Activated naive CD4-positive, alpha-beta T cell treated with anti-CD3 and anti-CD28 coated beads, Interleukin-2, amount 10 ng/mL, durations not matched to agents 7 days and 5 days (primary cell): ENCODE data around the gene POU3F2.
A peak's percentile ranks its signal among the peaks of the same experiment; 100 is the strongest.

ENCODE experiments used
- CTCF ChIA-PET: fragments of 350-600 bp; sonication (Branson Sonifier 250); formaldehyde crosslinking; loops from one replicate; lab custom pipeline; 2021; ENCODE audit warnings: antibody characterized with exemption; lab: Charles Lee
- DNase-seq: peaks from one replicate; pipeline ENCODE4 v3.0.0-alpha.2; 2020
- H3K27ac Mint-ChIP-seq: one replicate; pipeline ENCODE4 v1.8.0; 2021; ENCODE audit warnings: mild to moderate bottlenecking, moderate library complexity, mixed read lengths
- H3K27me3 Mint-ChIP-seq: one replicate; pipeline ENCODE4 v1.8.0; 2021; ENCODE audit warnings: mild to moderate bottlenecking, mixed read lengths
- H3K36me3 Mint-ChIP-seq: one replicate; pipeline ENCODE4 v1.8.0; 2021; ENCODE audit warnings: mixed read lengths
- H3K4me1 Mint-ChIP-seq: one replicate; pipeline ENCODE4 v1.8.0; 2021; ENCODE audit warnings: mixed read lengths
- H3K4me3 Mint-ChIP-seq: one replicate; pipeline ENCODE4 v1.8.0; 2021; ENCODE audit warnings: mild to moderate bottlenecking, moderate library complexity, mixed read lengths
- H3K9me3 Mint-ChIP-seq: one replicate; pipeline ENCODE4 v1.8.0; 2021; ENCODE audit warnings: mixed read lengths

Gene POU3F2

GRCh38 chr6:98844244-98845210 is 10.2 kb downstream of the POU3F2 start:
- Mint-ChIP-seq H3K4me1 (peaks cover 17% of the 10 kb centered on the region), H3K4me3 (no peak overlapping the region)
- DNase-seq: no peak

DNA sequence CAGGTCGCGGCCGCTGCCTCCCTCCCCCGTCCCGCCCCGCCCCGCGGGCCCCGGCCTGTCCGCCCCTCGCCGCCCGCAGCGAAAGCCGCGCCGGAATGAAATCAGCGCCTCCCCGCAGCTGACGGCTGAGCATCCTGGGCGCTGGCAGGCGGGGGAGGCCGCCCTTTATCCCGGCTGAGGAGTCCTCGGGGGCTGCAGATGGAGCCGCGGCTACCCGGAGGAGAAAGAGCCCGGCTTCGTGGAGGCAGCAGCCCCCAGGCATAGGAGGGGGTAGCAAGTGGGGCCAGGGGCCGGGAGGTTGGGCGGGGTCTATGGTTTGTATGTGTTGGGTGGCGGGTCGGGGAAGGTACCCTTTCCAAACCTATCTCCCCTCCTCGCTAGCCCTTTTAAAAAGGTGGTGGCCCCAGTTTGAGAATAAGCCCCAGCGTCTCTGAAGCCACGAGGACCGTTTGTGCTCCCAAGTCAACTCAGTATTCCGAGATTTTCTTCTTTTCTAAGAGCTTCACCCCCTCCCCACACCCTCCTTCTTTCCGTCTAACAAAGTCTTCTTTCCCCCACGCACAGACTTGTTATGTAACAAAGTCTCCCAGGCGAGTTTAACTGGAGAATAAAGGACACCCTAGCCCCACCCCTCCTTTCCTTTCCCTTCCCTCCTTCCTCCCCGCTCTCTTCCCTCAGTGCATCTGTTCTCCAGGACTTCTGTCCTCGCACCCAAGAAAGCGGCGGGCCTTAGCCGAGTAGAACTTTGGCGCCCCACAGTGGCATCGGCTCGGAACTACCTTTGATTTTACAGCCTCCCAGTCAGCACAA is 11.0 kb downstream of the POU3F2 start:
- no peaks in the 10 kb centered on the region for H3K9me3 Mint-ChIP-seq
- peak overlapping the region; percentile 79 for H3K27ac Mint-ChIP-seq
- CTCF ChIA-PET: interaction anchor here (0.9 to 1.3 kb wide), 3 partner anchors 10 to 1348 kb away, joined by 3 to 6 read pairs (median 4); no protein-coding TSS in a partner anchor
- peaks cover 98% of the 10 kb centered on the region for H3K27me3 Mint-ChIP-seq
- H3K4me3 Mint-ChIP-seq: peak overlapping the region; percentile 33
- peak; percentile 78 for DNase-seq
- peaks cover 17% of the 10 kb centered on the region for H3K4me1 Mint-ChIP-seq
- H3K36me3 Mint-ChIP-seq: peaks cover 4% of the 10 kb centered on the region

More at GRCh38 chr6:98844244-98845210, 10.2 kb downstream of the POU3F2 start:
- H3K36me3 Mint-ChIP-seq: peaks cover 4% of the 10 kb centered on the region
- no peaks in the 10 kb centered on the region for H3K9me3 Mint-ChIP-seq
- peaks cover 99% of the 10 kb centered on the region for H3K27me3 Mint-ChIP-seq
- H3K27ac Mint-ChIP-seq: peak overlapping the region; percentile 53
- CTCF ChIA-PET: interaction anchor here (1.0 to 1.3 kb wide), 3 partner anchors 9 to 1348 kb away, joined by 3 to 6 read pairs (median 3); no protein-coding TSS in a partner anchor

GRCh38 chr6:98846021-98846380 is 11.6 kb downstream of the POU3F2 start:
- Mint-ChIP-seq H3K36me3 (peaks cover 4% of the 10 kb centered on the region), H3K4me3 (no peak overlapping the region), H3K27me3 (peaks cover 92% of the 10 kb centered on the region), H3K9me3 (no peaks in the 10 kb centered on the region), H3K4me1 (peaks cover 17% of the 10 kb centered on the region), H3K27ac (no peak overlapping the region)
- no peak for DNase-seq
- CTCF ChIA-PET: interaction anchor here (0.9 to 1.3 kb wide), 3 partner anchors 10 to 273 kb away, joined by 4 to 6 read pairs (median 5); no protein-coding TSS in a partner anchor

DNA sequence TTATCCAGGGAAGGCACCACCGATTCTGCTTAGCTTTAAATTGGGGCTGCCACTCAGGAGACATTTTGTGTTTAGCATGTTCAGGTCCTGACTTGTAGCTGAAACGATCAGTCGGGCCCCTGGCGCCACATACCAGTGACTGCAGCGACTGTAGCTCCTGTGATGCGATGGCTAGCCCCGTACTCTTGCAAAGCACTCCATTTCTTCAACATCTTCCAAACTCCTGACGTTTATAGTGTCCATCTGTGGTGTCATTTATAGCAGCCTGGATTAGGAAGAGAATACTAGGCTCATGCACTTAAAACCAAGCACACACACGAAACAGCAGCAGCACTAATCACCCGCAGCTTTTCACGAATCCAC is 13.0 kb downstream of the POU3F2 start:
- H3K4me1 Mint-ChIP-seq: peaks cover 17% of the 10 kb centered on the region
- H3K27ac Mint-ChIP-seq: no peak overlapping the region
- no peaks in the 10 kb centered on the region for H3K9me3 Mint-ChIP-seq
- peaks cover 79% of the 10 kb centered on the region for H3K27me3 Mint-ChIP-seq
- DNase-seq: no peak
- no peak overlapping the region for H3K4me3 Mint-ChIP-seq
- H3K36me3 Mint-ChIP-seq: peaks cover 4% of the 10 kb centered on the region
- CTCF ChIA-PET: interaction anchor here (0.9 to 1.4 kb wide), 3 partner anchors 19 to 272 kb away, joined by 3 to 7 read pairs (median 3); no protein-coding TSS in a partner anchor

DNA sequence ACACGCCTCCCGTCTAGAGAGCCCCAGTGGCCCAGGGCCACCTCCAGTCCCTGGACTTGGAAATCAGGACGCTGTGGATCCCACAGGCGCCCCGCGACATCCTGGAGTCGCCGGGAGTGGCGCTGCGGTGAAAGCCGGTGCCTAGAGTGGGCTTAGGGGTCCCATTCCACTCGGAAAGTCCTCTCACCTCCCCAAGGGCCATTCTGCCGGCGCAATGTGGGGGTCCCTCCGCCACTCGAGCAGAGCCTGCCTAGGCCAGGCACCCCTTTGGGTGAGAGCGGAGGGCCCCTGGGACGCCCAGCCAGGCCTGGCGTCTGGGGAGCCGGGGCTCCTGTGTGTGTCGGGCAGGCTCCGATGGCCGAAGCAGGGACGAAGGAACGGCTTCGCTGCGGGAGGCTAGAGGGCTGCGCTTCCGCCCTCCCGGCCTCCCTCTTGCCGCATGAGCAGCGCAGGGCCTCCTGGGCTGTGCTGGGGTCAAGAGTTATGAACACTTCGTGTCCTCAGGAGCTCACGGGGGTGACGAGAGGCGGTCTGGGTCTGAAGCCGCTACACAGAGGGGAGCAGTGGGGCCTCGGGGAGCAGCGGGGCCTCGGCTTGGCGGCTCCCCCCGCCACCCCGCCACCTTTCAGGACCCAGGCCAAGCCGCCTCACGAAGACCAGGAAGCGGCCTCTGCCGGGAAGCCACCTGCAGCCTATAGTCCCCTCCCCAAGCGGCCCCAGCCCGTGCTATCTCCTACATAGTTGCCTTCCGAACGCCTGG is 13.6 kb downstream of the POU3F2 start:
- peaks cover 73% of the 10 kb centered on the region for H3K27me3 Mint-ChIP-seq
- DNase-seq: no peak
- peaks cover under 1% of the 10 kb centered on the region for H3K36me3 Mint-ChIP-seq
- peaks cover 15% of the 10 kb centered on the region for H3K4me1 Mint-ChIP-seq
- H3K9me3 Mint-ChIP-seq: no peaks in the 10 kb centered on the region
- CTCF ChIA-PET: interaction anchor here (0.9 to 1.4 kb wide), 3 partner anchors 19 to 271 kb away, joined by 3 to 7 read pairs (median 3); no protein-coding TSS in a partner anchor
- H3K27ac Mint-ChIP-seq: no peak overlapping the region
- H3K4me3 Mint-ChIP-seq: no peak overlapping the region

- Mint-ChIP-seq H3K4me1 (peaks cover 15% of the 10 kb centered on the region), H3K4me3 (no peak overlapping the region), H3K36me3 (no peaks in the 10 kb centered on the region), H3K9me3 (no peaks in the 10 kb centered on the region), H3K27me3 (peaks cover 66% of the 10 kb centered on the region), H3K27ac (no peak overlapping the region)
- CTCF ChIA-PET: no interaction called here
- DNase-seq: no peak
Observed at GRCh38 chr6:98848539-98849242, 14.3 kb downstream of the POU3F2 start.

DNA sequence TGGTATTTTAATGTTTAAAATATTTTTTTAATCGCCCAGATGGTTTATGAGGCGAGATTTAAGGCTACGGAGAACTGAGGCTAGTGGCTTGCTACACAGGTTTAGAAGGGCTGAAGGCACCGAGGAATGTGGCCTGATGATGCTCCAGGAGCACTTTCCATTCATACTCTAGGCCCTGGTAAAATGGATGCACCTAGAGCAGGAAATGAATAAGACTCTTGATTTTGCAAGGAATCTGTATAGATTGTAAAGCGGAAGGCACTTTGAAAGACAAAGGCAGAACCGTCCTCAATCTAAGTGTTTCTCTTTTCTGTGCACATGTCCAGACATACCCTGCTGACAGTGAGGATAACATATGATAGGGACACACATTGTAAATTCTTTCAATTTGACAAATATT is 30.1 kb downstream of the POU3F2 start:
- H3K27me3 Mint-ChIP-seq: no peaks in the 10 kb centered on the region
- DNase-seq: no peak
- H3K27ac Mint-ChIP-seq: no peak overlapping the region
- H3K4me1 Mint-ChIP-seq: no peaks in the 10 kb centered on the region
- H3K9me3 Mint-ChIP-seq: no peaks in the 10 kb centered on the region
- peaks cover 6% of the 10 kb centered on the region for H3K36me3 Mint-ChIP-seq
- CTCF ChIA-PET: no interaction called here
- H3K4me3 Mint-ChIP-seq: no peak overlapping the region

DNA sequence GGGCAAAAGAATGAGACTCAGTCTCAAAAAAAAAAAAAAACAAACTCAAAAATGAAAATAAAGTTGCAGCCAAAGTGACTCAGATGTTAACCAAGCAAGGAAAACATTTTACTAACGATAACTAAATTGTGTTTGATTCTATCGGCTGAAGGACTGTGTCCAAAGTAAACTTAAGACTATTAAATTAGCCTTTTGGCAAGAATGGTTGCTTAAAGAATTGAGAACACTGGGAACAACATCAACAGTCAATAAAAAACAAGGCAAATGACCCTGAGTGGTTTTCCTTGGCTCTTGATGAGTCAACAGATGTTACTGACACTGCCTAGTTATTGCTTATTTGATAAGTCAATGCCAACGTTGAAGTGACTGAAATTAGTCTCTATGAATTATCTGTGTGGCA is 36.7 kb downstream of the POU3F2 start:
- H3K36me3 Mint-ChIP-seq: peaks cover 7% of the 10 kb centered on the region

DNA sequence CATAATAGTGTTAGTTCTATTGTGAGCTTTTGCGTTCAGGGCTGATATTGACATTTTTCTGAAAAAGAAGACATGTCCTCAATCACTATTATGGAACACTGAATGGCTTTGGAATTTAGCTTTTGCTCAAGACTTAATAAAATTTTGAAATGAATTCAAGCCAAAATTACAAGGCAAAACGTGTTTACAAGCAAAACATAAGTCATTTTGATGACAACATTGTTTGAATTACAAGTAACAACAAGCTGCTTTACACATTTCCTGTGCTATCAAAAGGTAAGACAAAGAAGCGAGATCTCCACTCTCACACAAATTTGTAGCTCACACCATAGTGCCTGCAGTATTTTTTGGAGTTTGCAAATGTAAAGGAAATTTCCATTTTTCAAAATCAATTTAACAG is 37.4 kb downstream of the POU3F2 start:
- no peak for DNase-seq
- no peak overlapping the region for H3K27ac Mint-ChIP-seq
- no peaks in the 10 kb centered on the region for H3K4me1 Mint-ChIP-seq
- no peak overlapping the region for H3K4me3 Mint-ChIP-seq
- peaks cover 7% of the 10 kb centered on the region for H3K36me3 Mint-ChIP-seq
- H3K9me3 Mint-ChIP-seq: no peaks in the 10 kb centered on the region
- CTCF ChIA-PET: no interaction called here
- H3K27me3 Mint-ChIP-seq: no peaks in the 10 kb centered on the region

More for the DNA sequence above, 36.7 kb downstream of the POU3F2 start:
- CTCF ChIA-PET: no interaction called here
- H3K4me3 Mint-ChIP-seq: no peak overlapping the region
- H3K27me3 Mint-ChIP-seq: no peaks in the 10 kb centered on the region
- no peaks in the 10 kb centered on the region for H3K9me3 Mint-ChIP-seq
- H3K27ac Mint-ChIP-seq: no peak overlapping the region
- H3K4me1 Mint-ChIP-seq: no peaks in the 10 kb centered on the region
- no peak for DNase-seq

- Mint-ChIP-seq H3K9me3 (no peaks in the 10 kb centered on the region), H3K36me3 (peaks cover 9% of the 10 kb centered on the region), H3K27ac (no peak overlapping the region), H3K27me3 (no peaks in the 10 kb centered on the region), H3K4me3 (no peak overlapping the region), H3K4me1 (peaks cover 3% of the 10 kb centered on the region)
- CTCF ChIA-PET: no interaction called here
- no peak for DNase-seq
Observed at GRCh38 chr6:98875375-98875774, 41.0 kb downstream of the POU3F2 start.

DNA sequence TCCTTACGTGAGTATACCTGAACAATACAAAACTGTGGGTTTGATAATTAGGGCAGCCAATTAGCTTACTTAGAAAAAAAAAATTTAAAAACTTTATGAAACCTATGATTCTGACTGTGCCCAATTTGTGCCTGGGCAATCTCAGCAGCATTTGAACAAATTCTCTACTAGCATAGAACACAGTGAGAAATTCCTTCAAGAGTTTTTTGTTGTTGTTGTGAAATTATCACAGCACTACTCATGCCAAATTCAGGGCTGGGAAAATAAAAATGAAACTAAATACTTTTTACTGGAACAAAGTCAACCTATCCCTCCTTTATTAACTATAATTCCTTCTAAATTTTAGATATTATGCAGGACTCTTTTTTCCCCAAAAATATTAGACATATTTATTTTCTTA is 42.9 kb downstream of the POU3F2 start:
- Mint-ChIP-seq H3K36me3 (peaks cover 12% of the 10 kb centered on the region), H3K9me3 (no peaks in the 10 kb centered on the region), H3K27ac (no peak overlapping the region), H3K4me3 (no peak overlapping the region), H3K27me3 (no peaks in the 10 kb centered on the region), H3K4me1 (peaks cover 10% of the 10 kb centered on the region)
- DNase-seq: no peak
- CTCF ChIA-PET: no interaction called here

GRCh38 chr6:98880486-98880885 is 46.1 kb downstream of the POU3F2 start:
- Mint-ChIP-seq H3K4me1 (peaks cover 10% of the 10 kb centered on the region), H3K4me3 (no peak overlapping the region), H3K9me3 (no peaks in the 10 kb centered on the region), H3K36me3 (peaks cover 8% of the 10 kb centered on the region), H3K27me3 (no peaks in the 10 kb centered on the region), H3K27ac (no peak overlapping the region)
- CTCF ChIA-PET: no interaction called here
- peak; percentile 25 for DNase-seq

- no peak for DNase-seq
- Mint-ChIP-seq H3K9me3 (no peaks in the 10 kb centered on the region), H3K27ac (no peak overlapping the region), H3K4me3 (no peak overlapping the region), H3K36me3 (peaks cover 10% of the 10 kb centered on the region), H3K27me3 (no peaks in the 10 kb centered on the region), H3K4me1 (peaks cover 7% of the 10 kb centered on the region)
- CTCF ChIA-PET: no interaction called here
Observed at GRCh38 chr6:98885330-98885729, 51.0 kb downstream of the POU3F2 start.
